SK-N-SH (cell line): ENCODE measurements around the gene TMEM54. TPM values are rescaled to one million over a fixed set of nuclear protein-coding genes. Genes with fewer than 3 reads are reported as not detected.

Experiments
- CTCF ChIA-PET: fragments of 300-600, 350-600 bp; formaldehyde crosslinking; extraction: SDS; loops from one replicate; lab custom pipeline; 2021; lab: Yijun Ruan, JAX
- POLR2A ChIA-PET: fragments of 350-600 bp; sonication (Branson Sonifier 250); formaldehyde crosslinking; extraction: SDS; loops from one replicate; lab custom pipeline; 2020; ENCODE audit warnings: antibody characterized with exemption, inconsistent platforms; lab: Yijun Ruan, JAX
- DNase-seq: peaks from one replicate; pipeline ENCODE4 v3.0.0; 2012
- H2AFZ ChIP-seq: fragments of 200-600 bp; sonication (generic); 2 replicates; pipeline ENCODE4 v1.8.1; 2016; ENCODE audit warnings: antibody characterized with exemption, mild to moderate bottlenecking, low read depth
- H3F3A ChIP-seq: fragments of 200-600 bp; sonication (generic); replicated peaks from 2 replicates; pipeline ENCODE3; 2016; ENCODE audit warnings: antibody characterized with exemption, mild to moderate bottlenecking; ENCODE audit not compliant: insufficient read depth
- H3K27ac ChIP-seq, 2 experiments: fragments of 200-500 bp in 1 of 2; fragments of 200-600 bp in 1 of 2; sonication (Bioruptor generic) in 1 of 2; sonication (generic), shearing (Covaris generic) in 1 of 2; 2 replicates each; pipeline versions ENCODE4 v1.5.1 to v1.6.1; 2014 to 2016; ENCODE audit warnings: low read depth in 2 of 2, inconsistent platforms in 1 of 2, low read length in 1 of 2, mild to moderate bottlenecking in 1 of 2, mixed read lengths in 1 of 2
- H3K27me3 ChIP-seq: fragments of 200-600 bp; sonication (generic), shearing (Covaris generic); 2 replicates; pipeline ENCODE4 v1.6.1; 2016; ENCODE audit warnings: mixed run types; ENCODE audit not compliant: insufficient read depth
- H3K36me3 ChIP-seq, 2 experiments: fragments of 200-500 bp in 1 of 2; fragments of 200-600 bp in 1 of 2; sonication (Bioruptor generic) in 1 of 2; sonication (generic) in 1 of 2; replicated peaks in 1 of 2; 2 replicates each; pipeline versions ENCODE3 to v1.5.1; 2014 to 2016; ENCODE audit warnings: low read length in 1 of 2, mild to moderate bottlenecking in 1 of 2; ENCODE audit not compliant: insufficient read depth in 2 of 2, control insufficient read depth in 1 of 2
- H3K4me1 ChIP-seq, 2 experiments: fragments of 200-500 bp in 1 of 2; fragments of 200-600 bp in 1 of 2; sonication (Bioruptor generic) in 1 of 2; sonication (generic), shearing (Covaris generic) in 1 of 2; 2 replicates each; pipeline versions ENCODE4 v1.5.1 to v1.6.1; 2014 to 2016; ENCODE audit warnings: low read depth in 1 of 2, low read length in 1 of 2, mixed run types in 1 of 2; ENCODE audit not compliant: insufficient read depth in 2 of 2, control insufficient read depth in 1 of 2
- H3K4me2 ChIP-seq: fragments of 200-600 bp; sonication (generic), shearing (Covaris generic); 2 replicates; pipeline ENCODE4 v1.6.1; 2017; ENCODE audit warnings: mixed run types
- H3K4me3 ChIP-seq, 2 experiments: fragments of 200-500 bp in 1 of 2; fragments of 200-600 bp in 1 of 2; sonication (Bioruptor generic) in 1 of 2; sonication (generic), shearing (Covaris generic) in 1 of 2; 2 replicates each; pipeline versions ENCODE4 v1.5.1 to v1.8.1; 2014 to 2016; ENCODE audit warnings: low read depth in 2 of 2, inconsistent platforms in 1 of 2, low read length in 1 of 2, mild to moderate bottlenecking in 1 of 2, mixed read lengths in 1 of 2, moderate library complexity in 1 of 2
- H3K79me2 ChIP-seq: fragments of 200-600 bp; sonication (generic); 2 replicates; pipeline ENCODE4 v1.8.1; 2017; ENCODE audit warnings: mild to moderate bottlenecking; ENCODE audit not compliant: insufficient read depth
- H3K9ac ChIP-seq: fragments of 200-600 bp; sonication (generic); 2 replicates; pipeline ENCODE4 v1.6.1; 2017; ENCODE audit warnings: mixed run types
- H3K9me2 ChIP-seq: fragments of 200-600 bp; sonication (generic); 2 replicates; pipeline ENCODE4 v1.6.1; 2017; ENCODE audit warnings: mixed run types
- H3K9me3 ChIP-seq: fragments of 200-600 bp; sonication (generic); 2 replicates; pipeline ENCODE4 v1.6.1; 2017; ENCODE audit warnings: mixed run types, mild to moderate bottlenecking, moderate library complexity
- H4K20me1 ChIP-seq: fragments of 200-600 bp; sonication (generic); 2 replicates; pipeline ENCODE4 v1.6.1; 2017; ENCODE audit warnings: mild to moderate bottlenecking, mixed run types; ENCODE audit not compliant: insufficient read depth
- CHD2 ChIP-seq: fragments of 150-350 bp; IDR thresholded peaks from 2 replicates; pipeline ENCODE4 v1.6.1; 2018; ENCODE audit warnings: low read length; ENCODE audit not compliant: partially characterized antibody
- CTCF ChIP-seq: fragments of 200-600 bp; sonication (generic); IDR thresholded peaks from 2 replicates; pipeline ENCODE4 v1.6.1; 2017; ENCODE audit warnings: antibody characterized with exemption, mild to moderate bottlenecking, moderate library complexity
- ELF1 ChIP-seq: IDR thresholded peaks from 2 replicates; pipeline ENCODE4 v1.4.0; 2012
- FOSL2 ChIP-seq: IDR thresholded peaks from 2 replicates; pipeline ENCODE4 v1.4.0; 2012; ENCODE audit warnings: low read depth, mild to moderate bottlenecking, moderate library complexity, borderline replicate concordance
- FOXJ3 ChIP-seq: sonication (generic); formaldehyde crosslinking; IDR thresholded peaks from 2 replicates; pipeline ENCODE4 v1.5.1; 2020; ENCODE audit warnings: mild to moderate bottlenecking, missing genetic modification reagents
- FOXM1 ChIP-seq: IDR thresholded peaks from 2 replicates; pipeline ENCODE4 v1.4.0; 2012; ENCODE audit warnings: low read depth, mild to moderate bottlenecking
- GATA2 ChIP-seq: sonication (generic); formaldehyde crosslinking; IDR thresholded peaks from 2 replicates; pipeline ENCODE4 v1.5.0; 2020; ENCODE audit warnings: mild to moderate bottlenecking, missing genetic modification reagents
- JUND ChIP-seq: IDR thresholded peaks from 2 replicates; pipeline ENCODE4 v1.4.0; 2012
- MEF2A ChIP-seq: IDR thresholded peaks from 2 replicates; pipeline ENCODE4 v1.4.0; 2012; ENCODE audit warnings: low read depth, borderline replicate concordance
- NRF1 ChIP-seq: IDR thresholded peaks from 2 replicates; pipeline ENCODE4 v1.6.1; 2012; ENCODE audit warnings: low read depth, mild to moderate bottlenecking, low read length
- POLR2AphosphoS5 ChIP-seq: IDR thresholded peaks from 2 replicates; pipeline ENCODE4 v1.6.1; 2012; ENCODE audit warnings: low read depth, low read length
- RAD21 ChIP-seq: IDR thresholded peaks from 2 replicates; pipeline ENCODE4 v1.6.1; 2012; ENCODE audit warnings: mild to moderate bottlenecking, low read length
- REST ChIP-seq: IDR thresholded peaks from 2 replicates; pipeline ENCODE4 v1.6.1; 2012; ENCODE audit warnings: mild to moderate bottlenecking, low read depth, low read length, moderate library complexity
- RFX5 ChIP-seq: IDR thresholded peaks from 2 replicates; pipeline ENCODE4 v1.6.1; 2012; ENCODE audit warnings: mild to moderate bottlenecking, improper control_type of control experiment, low read length
- TAF1 ChIP-seq: IDR thresholded peaks from 2 replicates; pipeline ENCODE4 v1.6.1; 2012; ENCODE audit warnings: low read depth, mild to moderate bottlenecking, low read length, moderate library complexity, borderline replicate concordance
- TCF12 ChIP-seq: IDR thresholded peaks from 2 replicates; pipeline ENCODE4 v1.4.0; 2012
- TEAD4 ChIP-seq: IDR thresholded peaks from 2 replicates; pipeline ENCODE4 v1.4.0; 2012; ENCODE audit warnings: mild to moderate bottlenecking, borderline replicate concordance; ENCODE audit not compliant: insufficient read depth
- USF1 ChIP-seq: IDR thresholded peaks from 2 replicates; pipeline ENCODE4 v1.4.0; 2012; ENCODE audit warnings: low read depth, borderline replicate concordance
- USF2 ChIP-seq: fragments of 150-350 bp; IDR thresholded peaks from 2 replicates; pipeline ENCODE4 v1.6.1; 2017; ENCODE audit warnings: antibody characterized with exemption, low read length, low read depth, borderline replicate concordance
- YY1 ChIP-seq: IDR thresholded peaks from 2 replicates; pipeline ENCODE4 v1.4.0; 2012; ENCODE audit warnings: low read depth, mild to moderate bottlenecking
- ZBTB33 ChIP-seq: IDR thresholded peaks from 2 replicates; pipeline ENCODE4 v1.4.0; 2012; ENCODE audit warnings: low read depth, borderline replicate concordance
- WGBS: methylation state at CpG from one replicate; pipeline ENCODE4 v1.1.6; 2017; ENCODE audit warnings: low lambda C conversion rate; 5-methylcytosine and 5-hydroxymethylcytosine counted together
- polyA plus RNA-seq, 3 experiments: library from polyadenylated mRNA; depleted of rRNA; stranded (reverse); fragments of >200 nt; gene quantifications; 2 replicates each; pipeline ENCODE4 v1.2.3, GENCODE V29; 2012

Gene TMEM54
- polyA plus RNA-seq, 1 of the 3 experiments (the other 2 are of a cell fraction), result 66.6 TPM

- TF ChIP-seq REST, result no peak
These were observed 17.0 kb upstream of the TMEM54 start (continued) for GRCh38 chr1:32918179-32918578.

- 86% methylated on average over 7 of the region's 7 CpGs for WGBS
- H3K9ac ChIP-seq, result no peak overlapping the region
- TF ChIP-seq RAD21 (no peak), TCF12 (no peak), MEF2A (no peak), TAF1 (no peak), CTCF (no peak), NRF1 (no peak), JUND (no peak), FOSL2 (no peak), ZBTB33 (no peak), FOXM1 (no peak), ELF1 (no peak), GATA2 (CRISPR knock-in tag) (no peak), USF1 (no peak), FOXJ3 (CRISPR knock-in tag) (no peak), POLR2AphosphoS5 (no peak), YY1 (no peak), RFX5 (no peak), CHD2 (no peak), USF2 (no peak), TEAD4 (no peak)
- H3K36me3 ChIP-seq, result no peaks in the 10 kb centered on the region
- H4K20me1 ChIP-seq, result no peaks in the 10 kb centered on the region
- H3K4me1 ChIP-seq, result peaks cover 0 to 11% of the 10 kb centered on the region in 2 experiments; a peak in 1 of 4 replicates
- H3F3A ChIP-seq, result peaks cover 7% of the 10 kb centered on the region
- ChIA-PET CTCF (interaction anchor here (0.6 to 2.3 kb wide), 3 partner anchors 13 to 178 kb away, joined by 3 to 7 read pairs (median 3); no protein-coding TSS in a partner anchor), POLR2A (no interaction called here)
- no peak for DNase-seq
- no peak overlapping the region for H2AFZ ChIP-seq
- H3K27ac ChIP-seq, result no peak overlapping the region
- H3K9me3 ChIP-seq, result no peaks in the 10 kb centered on the region
- no peaks in the 10 kb centered on the region for H3K9me2 ChIP-seq
- H3K27me3 ChIP-seq, result no peaks in the 10 kb centered on the region
- H3K4me2 ChIP-seq, result no peak overlapping the region
- no peaks in the 10 kb centered on the region for H3K79me2 ChIP-seq
- no peak overlapping the region for H3K4me3 ChIP-seq
These were observed 16.3 kb upstream of the TMEM54 start for GRCh38 chr1:32917521-32917920.
